Neural progenitor cell (in vitro differentiated cells): ENCODE measurements around the gene IGFN1. TPM values are rescaled to one million over a fixed set of nuclear protein-coding genes. Genes with fewer than 3 reads are reported as not detected.

Source experiments
- DNase-seq: peaks from one replicate; pipeline ENCODE4 v3.0.0-alpha.2; 2016; ENCODE audit warnings: low spot score
- H2AFZ ChIP-seq: fragments of 200-600 bp; sonication (generic); replicated peaks from 2 replicates; pipeline ENCODE4 v1.6.1; 2016; ENCODE audit warnings: antibody characterized with exemption
- H3F3A ChIP-seq: fragments of 200-600 bp; sonication (generic); 2 replicates; pipeline ENCODE4 v1.6.1; 2016; ENCODE audit warnings: antibody characterized with exemption, low read depth
- H3K27ac ChIP-seq: fragments of 200-600 bp; sonication (generic); 2 replicates; pipeline ENCODE4 v1.5.1; 2016; ENCODE audit warnings: mild to moderate bottlenecking
- H3K27me3 ChIP-seq: fragments of 200-600 bp; sonication (generic); 2 replicates; pipeline ENCODE4 v1.6.1; 2016; ENCODE audit warnings: mild to moderate bottlenecking, moderate library complexity
- H3K36me3 ChIP-seq: fragments of 200-600 bp; sonication (generic); 2 replicates; pipeline ENCODE4 v1.5.1; 2016
- H3K4me1 ChIP-seq: fragments of 200-600 bp; sonication (generic); 2 replicates; pipeline ENCODE4 v1.6.1; 2016; ENCODE audit warnings: mixed run types
- H3K4me2 ChIP-seq: fragments of 200-600 bp; sonication (generic); 2 replicates; pipeline ENCODE4 v1.6.1; 2016
- H3K4me3 ChIP-seq: fragments of 200-600 bp; sonication (generic); 2 replicates; pipeline ENCODE4 v1.5.1; 2016
- H3K79me2 ChIP-seq: fragments of 200-600 bp; sonication (generic); 2 replicates; pipeline ENCODE4 v1.6.1; 2016; ENCODE audit warnings: low read depth
- H3K9ac ChIP-seq: fragments of 200-600 bp; sonication (generic); 2 replicates; pipeline ENCODE4 v1.6.1; 2016
- H3K9me3 ChIP-seq: fragments of 200-600 bp; sonication (generic); 2 replicates; pipeline ENCODE4 v1.5.1; 2016; ENCODE audit warnings: low read depth
- H4K20me1 ChIP-seq: fragments of 200-600 bp; sonication (generic); 2 replicates; pipeline ENCODE4 v1.6.1; 2016; ENCODE audit warnings: low read depth
- H3K27ac Mint-ChIP-seq: 3 replicates; pipeline ENCODE4 v1.8.0; 2021; ENCODE audit warnings: mixed read lengths
- H3K27me3 Mint-ChIP-seq: 2 replicates; pipeline ENCODE4 v1.8.0; 2022; ENCODE audit warnings: low read depth, mild to moderate bottlenecking, inconsistent platforms, moderate library complexity, mixed read lengths; ENCODE audit not compliant: insufficient read depth
- H3K36me3 Mint-ChIP-seq: 3 replicates; pipeline ENCODE4 v1.8.0; 2021; ENCODE audit warnings: mixed read lengths
- H3K4me1 Mint-ChIP-seq: 3 replicates; pipeline ENCODE4 v1.8.0; 2021; ENCODE audit warnings: mixed read lengths
- H3K4me3 Mint-ChIP-seq: 3 replicates; pipeline ENCODE4 v1.8.0; 2021; ENCODE audit warnings: mild to moderate bottlenecking, moderate library complexity, mixed read lengths
- H3K9me3 Mint-ChIP-seq: 3 replicates; pipeline ENCODE4 v1.8.0; 2020; ENCODE audit warnings: mixed read lengths
- EZH2 ChIP-seq: fragments of 200-600 bp; sonication (generic); IDR thresholded peaks from 2 replicates; pipeline ENCODE4 v1.6.1; 2017; ENCODE audit warnings: antibody characterized with exemption, mild to moderate bottlenecking, moderate library complexity
- EZH2phosphoT487 ChIP-seq: fragments of 200-600 bp; sonication (generic); IDR thresholded peaks from 2 replicates; pipeline ENCODE4 v1.6.1; 2017; ENCODE audit warnings: antibody characterized with exemption
- total RNA-seq: library from RNA; depleted of rRNA; stranded (reverse); fragments of >200 nt; gene quantifications from 2 replicates; pipeline ENCODE4 v1.2.3, GENCODE V29; 2015; ENCODE audit warnings: low replicate concordance
- TF ChIP-seq, protein P1 (sequence below): fragments of 200-600 bp; sonication (generic); IDR thresholded peaks from 2 replicates; pipeline ENCODE4 v1.5.1; 2017; ENCODE audit warnings: antibody characterized with exemption, mild to moderate bottlenecking

Gene IGFN1
- total RNA-seq, 1 donor from 2014 or later: not detected

DNA sequence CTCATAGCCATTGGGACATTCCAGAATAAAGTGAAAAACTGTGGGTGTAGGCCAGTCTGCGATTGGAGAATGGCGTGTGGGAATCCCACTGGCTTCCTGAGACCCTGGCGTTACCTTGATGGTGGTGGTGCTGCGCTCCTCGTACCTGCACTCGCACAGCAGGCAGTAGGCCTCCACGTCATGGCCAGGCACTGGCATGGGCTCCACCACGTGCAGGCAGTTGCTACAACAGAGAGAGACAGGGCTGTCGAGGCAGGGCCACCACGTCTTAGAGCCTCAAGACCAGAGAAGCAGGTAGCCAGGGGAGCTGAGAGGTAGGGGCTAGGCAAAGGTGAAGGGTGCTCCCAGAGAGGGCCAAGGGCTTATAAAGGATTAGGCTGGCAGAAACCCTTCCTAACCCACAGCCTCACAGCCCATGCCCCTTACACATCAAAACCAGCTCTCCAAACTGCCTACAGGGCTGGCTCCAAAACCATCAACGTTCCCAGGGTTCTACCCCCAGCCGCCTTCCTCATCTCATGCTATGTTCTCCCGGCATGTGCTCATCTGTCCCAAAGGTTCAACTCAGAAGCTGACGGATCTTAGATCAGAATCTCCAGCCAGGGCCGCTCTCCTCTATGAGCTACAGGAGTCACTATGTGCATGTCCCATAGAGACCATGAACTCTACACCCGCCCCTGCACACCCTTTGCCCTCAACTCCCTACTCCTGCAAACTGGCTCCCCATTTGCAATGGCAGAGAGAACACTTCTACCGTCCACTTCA is 43.8 kb upstream of the IGFN1 start:
- no peaks in the 10 kb centered on the region for H3K4me1 Mint-ChIP-seq
- peaks cover 3% of the 10 kb centered on the region for H3K36me3 ChIP-seq
- H3K4me1 ChIP-seq: no peaks in the 10 kb centered on the region
- no peak overlapping the region for H3K9ac ChIP-seq
- no peak overlapping the region for H3K4me3 ChIP-seq
- H3K9me3 Mint-ChIP-seq: no peaks in the 10 kb centered on the region
- H2AFZ ChIP-seq: no peak overlapping the region
- TF ChIP-seq EZH2: no peak
- no peak for TF ChIP-seq EZH2phosphoT487
- TF ChIP-seq, protein P1, sequence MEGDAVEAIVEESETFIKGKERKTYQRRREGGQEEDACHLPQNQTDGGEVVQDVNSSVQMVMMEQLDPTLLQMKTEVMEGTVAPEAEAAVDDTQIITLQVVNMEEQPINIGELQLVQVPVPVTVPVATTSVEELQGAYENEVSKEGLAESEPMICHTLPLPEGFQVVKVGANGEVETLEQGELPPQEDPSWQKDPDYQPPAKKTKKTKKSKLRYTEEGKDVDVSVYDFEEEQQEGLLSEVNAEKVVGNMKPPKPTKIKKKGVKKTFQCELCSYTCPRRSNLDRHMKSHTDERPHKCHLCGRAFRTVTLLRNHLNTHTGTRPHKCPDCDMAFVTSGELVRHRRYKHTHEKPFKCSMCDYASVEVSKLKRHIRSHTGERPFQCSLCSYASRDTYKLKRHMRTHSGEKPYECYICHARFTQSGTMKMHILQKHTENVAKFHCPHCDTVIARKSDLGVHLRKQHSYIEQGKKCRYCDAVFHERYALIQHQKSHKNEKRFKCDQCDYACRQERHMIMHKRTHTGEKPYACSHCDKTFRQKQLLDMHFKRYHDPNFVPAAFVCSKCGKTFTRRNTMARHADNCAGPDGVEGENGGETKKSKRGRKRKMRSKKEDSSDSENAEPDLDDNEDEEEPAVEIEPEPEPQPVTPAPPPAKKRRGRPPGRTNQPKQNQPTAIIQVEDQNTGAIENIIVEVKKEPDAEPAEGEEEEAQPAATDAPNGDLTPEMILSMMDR: no peak
- no peaks in the 10 kb centered on the region for H3K9me3 ChIP-seq
- no peaks in the 10 kb centered on the region for H3K27me3 ChIP-seq
- no peak overlapping the region for H3K27ac Mint-ChIP-seq
- peaks cover 35% of the 10 kb centered on the region for H4K20me1 ChIP-seq
- H3K4me3 Mint-ChIP-seq: no peak overlapping the region
- DNase-seq: no peak
- peaks cover 9% of the 10 kb centered on the region for H3K79me2 ChIP-seq
- H3K4me2 ChIP-seq: no peak overlapping the region
- peaks cover 8% of the 10 kb centered on the region for H3K27me3 Mint-ChIP-seq
- peaks cover 47% of the 10 kb centered on the region for H3K36me3 Mint-ChIP-seq
- no peak overlapping the region for H3K27ac ChIP-seq
- H3F3A ChIP-seq: no peaks in the 10 kb centered on the region

DNA sequence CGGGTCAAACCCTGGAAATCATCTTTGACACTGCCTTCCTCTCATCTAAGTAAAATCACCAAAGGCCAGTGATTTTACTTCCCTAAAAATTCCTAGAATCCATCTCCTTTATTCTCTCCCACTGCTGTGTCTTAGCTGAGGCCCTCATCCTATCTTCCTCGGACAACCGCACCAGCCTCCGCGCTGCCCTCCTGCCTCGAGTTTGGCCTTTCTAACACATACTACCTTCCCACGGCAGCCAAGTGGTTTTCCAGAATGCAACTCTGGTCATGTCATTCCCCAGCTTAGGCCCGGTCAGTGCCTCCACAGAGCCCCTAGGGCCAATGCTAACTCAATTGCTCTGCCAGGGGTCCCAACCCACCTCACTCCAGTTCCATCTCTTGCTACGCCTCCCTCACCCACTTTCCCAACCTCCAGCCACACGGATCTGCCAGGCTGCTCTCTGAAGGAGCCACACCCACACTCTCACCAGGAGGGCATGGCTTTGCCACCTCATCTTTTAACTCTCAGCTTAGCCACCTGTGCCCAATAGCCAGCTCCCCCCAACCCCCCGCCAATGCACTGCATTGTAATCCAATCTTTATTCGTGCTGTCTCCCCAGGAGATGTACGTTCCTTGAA is 43.1 kb upstream of the IGFN1 start:
- Mint-ChIP-seq H3K4me1 (peaks cover 3% of the 10 kb centered on the region), H3K4me3 (no peak overlapping the region), H3K27me3 (peaks cover 8% of the 10 kb centered on the region), H3K36me3 (peaks cover 47% of the 10 kb centered on the region), H3K9me3 (no peaks in the 10 kb centered on the region), H3K27ac (no peak overlapping the region)
- Histone ChIP-seq H3K79me2 (peaks cover 15% of the 10 kb centered on the region), H4K20me1 (peaks cover 42% of the 10 kb centered on the region), H3K4me2 (no peak overlapping the region), H3K4me1 (no peaks in the 10 kb centered on the region), H3K27me3 (no peaks in the 10 kb centered on the region), H3K9me3 (no peaks in the 10 kb centered on the region), H3K36me3 (peaks cover 3% of the 10 kb centered on the region), H2AFZ (no peak overlapping the region), H3F3A (no peaks in the 10 kb centered on the region), H3K9ac (no peak overlapping the region), H3K27ac (no peak overlapping the region), H3K4me3 (no peak overlapping the region)
- TF ChIP-seq EZH2: no peak
- no peak for TF ChIP-seq EZH2phosphoT487
- TF ChIP-seq, protein P1: no peak
- DNase-seq: no peak

DNA sequence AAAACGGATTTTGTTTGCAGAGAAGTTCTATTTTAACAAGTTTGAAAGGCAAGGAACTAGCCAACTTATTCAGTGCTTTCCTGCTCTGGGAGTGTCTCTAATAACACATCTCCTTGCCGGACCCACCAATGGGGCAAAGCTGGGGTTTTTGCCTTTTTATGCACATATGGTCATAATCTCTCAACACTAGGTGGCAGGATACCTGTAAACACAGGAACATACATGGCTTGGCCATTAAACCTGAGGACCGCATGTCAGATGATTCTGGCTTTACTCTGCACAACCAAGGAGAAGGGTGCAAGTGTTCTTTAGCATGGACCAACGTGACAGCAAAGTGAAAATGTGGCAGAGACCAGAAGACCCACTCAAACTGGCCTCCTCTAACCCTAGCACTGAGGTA is 41.2 kb upstream of the IGFN1 start:
- Histone ChIP-seq H3K9me3 (no peaks in the 10 kb centered on the region), H3K27ac (no peak overlapping the region), H3K9ac (no peak overlapping the region), H3K27me3 (no peaks in the 10 kb centered on the region), H3K4me3 (no peak overlapping the region), H2AFZ (no peak overlapping the region), H3K4me2 (no peak overlapping the region), H3F3A (no peaks in the 10 kb centered on the region), H3K79me2 (peaks cover 32% of the 10 kb centered on the region), H4K20me1 (peaks cover 55% of the 10 kb centered on the region), H3K36me3 (peaks cover 3% of the 10 kb centered on the region), H3K4me1 (peaks cover 9% of the 10 kb centered on the region)
- peaks cover 14% of the 10 kb centered on the region for H3K4me1 Mint-ChIP-seq
- H3K27me3 Mint-ChIP-seq: peaks cover 2% of the 10 kb centered on the region
- no peaks in the 10 kb centered on the region for H3K9me3 Mint-ChIP-seq
- TF ChIP-seq, protein P1: peak; percentile 55
- TF ChIP-seq EZH2phosphoT487 (no peak), EZH2 (no peak)
- H3K27ac Mint-ChIP-seq: no peak overlapping the region
- H3K4me3 Mint-ChIP-seq: no peak overlapping the region
- H3K36me3 Mint-ChIP-seq: peaks cover 39% of the 10 kb centered on the region
- DNase-seq: peak; percentile 47
